ENCODE measurements around the gene MRTFA. TPM values are rescaled to one million over a fixed set of nuclear protein-coding genes. Genes with fewer than 3 reads are reported as not detected.

Gene MRTFA
- polyA plus RNA-seq, 2 of the 4 experiments (the other 2 are of a cell fraction): 6.8 to 48.3 TPM

- Histone ChIP-seq H3K4me2 (no peak overlapping the region), H3K9me3 (peaks cover 10% of the 10 kb centered on the region), H3K4me3 (no peak overlapping the region), H3K27ac (peak overlapping the region in 1 of 2 experiments; percentile 37; a peak in 3 of 6 replicates), H3K4me1 (peaks cover 69% of the 10 kb centered on the region)
- FAIRE-seq (no peak), DNase-seq (ENCODE audit: low read depth in 1 of 2, low spot score in 1 of 2) (no peak), ATAC-seq (no peak)
- ChIA-PET CTCF (no interaction called here), POLR2A (no interaction called here)
- WGBS (ENCODE audit: missing lambda C conversion rate): 86% methylated on average over 3 of the region's 3 CpGs
- TF ChIP-seq RAD21 (conservative IDR thresholded peaks at IDR 0.05 in 1 of 2, IDR thresholded peaks at IDR 0.05 in 1 of 2) (no peak), NR3C1 (IDR thresholded peaks at IDR 0.05) (no peak), CBX8 (IDR thresholded peaks at IDR 0.05) (no peak), TP53 (CRISPR knock-in tag; IDR thresholded peaks at IDR 0.05) (no peak), KDM1A (IDR thresholded peaks at IDR 0.05; ENCODE audit: low read depth) (no peak), PHF8 (IDR thresholded peaks at IDR 0.05; ENCODE audit: borderline replicate concordance, low read depth) (no peak), HMGXB4 (CRISPR knock-in tag; IDR thresholded peaks at IDR 0.05; ENCODE audit: borderline replicate concordance) (no peak), FOXS1 (CRISPR knock-in tag; IDR thresholded peaks at IDR 0.05) (no peak), ZSCAN20 (CRISPR knock-in tag; IDR thresholded peaks at IDR 0.05) (no peak), FOSL2 (IDR thresholded peaks at IDR 0.05) (no peak), FOSL2 (CRISPR knock-in tag; IDR thresholded peaks at IDR 0.05) (no peak), JUNB (IDR thresholded peaks at IDR 0.05) (no peak), ZNF302 (CRISPR knock-in tag; IDR thresholded peaks at IDR 0.05) (no peak), KDM5A (IDR thresholded peaks at IDR 0.05) (no peak), HOXA7 (CRISPR knock-in tag; IDR thresholded peaks at IDR 0.05) (no peak), MYC (IDR thresholded peaks at IDR 0.05; ENCODE audit: borderline replicate concordance, low read length) (no peak), SREBF2 (IDR thresholded peaks at IDR 0.05) (no peak), HOXB5 (CRISPR knock-in tag; IDR thresholded peaks at IDR 0.05) (no peak), EHMT2 (IDR thresholded peaks at IDR 0.05; ENCODE audit: low read depth) (no peak)
These were observed 116.6 kb downstream of the MRTFA start for GRCh38 chr22:40519948-40520331.

GRCh38 chr22:40519284-40519947 lies 117.1 kb downstream of the MRTFA start:
- TF ChIP-seq RAD21 (conservative IDR thresholded peaks at IDR 0.05 in 1 of 2, IDR thresholded peaks at IDR 0.05 in 1 of 2): no peak
- no peak for TF ChIP-seq ZFP36 (IDR thresholded peaks at IDR 0.05; ENCODE audit: borderline replicate concordance, partially characterized antibody)
- TF ChIP-seq RFX5 (IDR thresholded peaks at IDR 0.05): no peak
- TF ChIP-seq RCOR1 (IDR thresholded peaks at IDR 0.05; ENCODE audit: low read depth, low read length): no peak
- TF ChIP-seq TFCP2L1 (CRISPR knock-in tag; IDR thresholded peaks at IDR 0.05): no peak
- TF ChIP-seq SREBF2 (IDR thresholded peaks at IDR 0.05): no peak
- TF ChIP-seq, protein P1, sequence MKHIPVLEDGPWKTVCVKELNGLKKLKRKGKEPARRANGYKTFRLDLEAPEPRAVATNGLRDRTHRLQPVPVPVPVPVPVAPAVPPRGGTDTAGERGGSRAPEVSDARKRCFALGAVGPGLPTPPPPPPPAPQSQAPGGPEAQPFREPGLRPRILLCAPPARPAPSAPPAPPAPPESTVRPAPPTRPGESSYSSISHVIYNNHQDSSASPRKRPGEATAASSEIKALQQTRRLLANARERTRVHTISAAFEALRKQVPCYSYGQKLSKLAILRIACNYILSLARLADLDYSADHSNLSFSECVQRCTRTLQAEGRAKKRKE (CRISPR knock-in tag; IDR thresholded peaks at IDR 0.05; ENCODE audit: low read depth): no peak
- no peak for TF ChIP-seq ZSCAN20 (CRISPR knock-in tag; IDR thresholded peaks at IDR 0.05)
- no peak for TF ChIP-seq ESRRA (IDR thresholded peaks at IDR 0.05; ENCODE audit: borderline replicate concordance, low read length)
- TF ChIP-seq PHF8 (IDR thresholded peaks at IDR 0.05; ENCODE audit: borderline replicate concordance, low read depth): no peak
- no peak for TF ChIP-seq USF2 (IDR thresholded peaks at IDR 0.05)
- TF ChIP-seq POLR2AphosphoS2 (conservative IDR thresholded peaks at IDR 0.05; ENCODE audit: low read length): no peak
- no peak for TF ChIP-seq TP53 (CRISPR knock-in tag; IDR thresholded peaks at IDR 0.05)
- TF ChIP-seq EP300 (IDR thresholded peaks at IDR 0.05): no peak
- TF ChIP-seq ZC3H11A (IDR thresholded peaks at IDR 0.05): no peak
- no peak for TF ChIP-seq KDM1A (IDR thresholded peaks at IDR 0.05; ENCODE audit: low read depth)
- ChIA-PET POLR2A (no interaction called here), CTCF (no interaction called here)
- ATAC-seq (no peak), DNase-seq (ENCODE audit: low read depth in 1 of 2, low spot score in 1 of 2) (no peak), FAIRE-seq (no peak)
- WGBS (ENCODE audit: missing lambda C conversion rate): 90% methylated on average over 5 of the region's 5 CpGs
- peaks cover 69% of the 10 kb centered on the region for H3K4me1 ChIP-seq
- H3K9me3 ChIP-seq: peaks cover 10% of the 10 kb centered on the region
- H3K27ac ChIP-seq: peak overlapping the region; percentile 40 to 75; a peak in 5 of 6 replicates
- peak overlapping the region; percentile 13; the same call in 1 of the 3 replicates for H3K4me2 ChIP-seq
- no peak overlapping the region for H3K4me3 ChIP-seq

Data from A549 (cell line).